ENCODE data around the gene ZNRF4. TPM values are rescaled to one million over a fixed set of nuclear protein-coding genes. Genes with fewer than 3 reads are reported as not detected.
"Not testable (repeated sequence)": the region's sequence is repeated elsewhere in the genome, so short reads cannot be mapped to it uniquely, and the experiment has no call there.

The ZNRF4 gene
- total and polyA plus RNA-seq, 9 of the 15 experiments (the other 6 are each of a cell fraction or from before 2014, with no cell fraction given): not detected

GRCh38 chr19:5436106-5436947 lies 18.9 kb upstream of the ZNRF4 start (continued):
- TF ChIP-seq NFYB (IDR thresholded peaks at IDR 0.05; ENCODE audit: extremely low read depth, insufficient read length): peak; percentile 92
- peak in 1 of 2 experiments; percentile 25; a peak in 1 of 4 replicates for TF ChIP-seq KDM1A (IDR thresholded peaks at IDR 0.05)
- TF ChIP-seq ASH1L (IDR thresholded peaks at IDR 0.05; ENCODE audit: borderline replicate concordance, low read depth, partially characterized antibody): peak; percentile 72
- peak; percentile 84 for TF ChIP-seq FOS (IDR thresholded peaks at IDR 0.05; ENCODE audit: extremely low read depth, insufficient read length)
- TF ChIP-seq CHD2 (IDR thresholded peaks at IDR 0.05; ENCODE audit: low read depth, low read length): peak; percentile 71; the same call in 1 of the 2 replicates
- no peak for TF ChIP-seq TFE3 (CRISPR knock-in tag; IDR thresholded peaks at IDR 0.05)

GRCh38 chr19:5436948-5437306 lies 18.3 kb upstream of the ZNRF4 start:
- H3K4me3 ChIP-seq: peak overlapping the region; percentile 21; the same call in 1 of the 2 replicates
- H2AFZ ChIP-seq (ENCODE audit: low read depth, low read length): no peak overlapping the region; the same call in 1 of the 2 replicates
- H3K27me3 ChIP-seq (ENCODE audit: control insufficient read depth in 2 of 2, insufficient read depth in 2 of 2, low read length in 2 of 2): peaks cover 0 to 5% of the 10 kb centered on the region in 2 experiments; a peak in 1 of 5 replicates
- ChIA-PET POLR2A (no interaction called here), CTCF (ENCODE audit: low intra/inter-chr PET ratio) (no interaction called here)
- peaks cover 23 to 29% of the 10 kb centered on the region in 2 experiments for H3K4me1 ChIP-seq (replicated peaks in 1 of 2; ENCODE audit: control insufficient read depth in 2 of 2, insufficient read depth in 2 of 2, low read length in 2 of 2)
- no peaks in the 10 kb centered on the region for H3K9me3 ChIP-seq (replicated peaks; ENCODE audit: control insufficient read depth, insufficient read depth, low read depth, low read length)
- no peak overlapping the region for H3K27ac ChIP-seq (ENCODE audit: extremely low read depth, low read depth, low read length)
- H3K4me2 ChIP-seq (ENCODE audit: insufficient read depth, low read length): no peak overlapping the region
- intact Hi-C loops (cut with micrococcal nuclease) (no loop called here), in situ Hi-C loops (cut with MboI) (no loop called here)
- no TSS peak for BruUV-seq (replicated peaks)
- no peak overlapping the region; a peak in 1 of 4 replicates for H3K9ac ChIP-seq (ENCODE audit: insufficient read depth in 1 of 2, low read depth in 2 of 2, low read length in 2 of 2)
- no peaks in the 10 kb centered on the region; the same call in 1 of the 2 replicates for H4K20me1 ChIP-seq (replicated peaks; ENCODE audit: control insufficient read depth, insufficient read depth, low read length)
- H3K9me1 ChIP-seq (ENCODE audit: control insufficient read depth, insufficient read depth, low read length): peaks cover 4% of the 10 kb centered on the region
- WGBS (ENCODE audit: insufficient coverage, low coverage, missing lambda C conversion rate): 37% methylated on average over 7 of the region's 15 CpGs
- no peak for FAIRE-seq
- no peak for ATAC-seq
- no peaks in the 10 kb centered on the region for H3K36me3 ChIP-seq (ENCODE audit: control insufficient read depth, insufficient read depth, low read length)
- no peak for TF ChIP-seq ZBTB34 (CRISPR knock-in tag; IDR thresholded peaks at IDR 0.05)
- TF ChIP-seq SNAPC5 (CRISPR knock-in tag; IDR thresholded peaks at IDR 0.05): no peak
- no peak for TF ChIP-seq SNIP1 (IDR thresholded peaks at IDR 0.05; ENCODE audit: low read depth)
- TF ChIP-seq STAG1 (CRISPR knock-in tag; IDR thresholded peaks at IDR 0.05; ENCODE audit: borderline replicate concordance): no peak
- peak; percentile 89 for TF ChIP-seq ZKSCAN8 (CRISPR knock-in tag; IDR thresholded peaks at IDR 0.05)
- H3K79me2 ChIP-seq (ENCODE audit: control insufficient read depth, insufficient read depth, low read length): no peaks in the 10 kb centered on the region
- DNase-seq (ENCODE audit: extremely low read depth in 1 of 4, low spot score in 3 of 4): no peak

GRCh38 chr19:5438756-5439155 lies 16.5 kb upstream of the ZNRF4 start:
- WGBS (ENCODE audit: insufficient coverage, low coverage, missing lambda C conversion rate): 49% methylated on average over 7 of the region's 8 CpGs
- H3K27me3 ChIP-seq (ENCODE audit: control insufficient read depth in 2 of 2, insufficient read depth in 2 of 2, low read length in 2 of 2); H4K20me1 ChIP-seq (replicated peaks; ENCODE audit: control insufficient read depth, insufficient read depth, low read length); H3K4me2 ChIP-seq (ENCODE audit: insufficient read depth, low read length); H3K27ac ChIP-seq (ENCODE audit: extremely low read depth, low read depth, low read length); H3K79me2 ChIP-seq (ENCODE audit: control insufficient read depth, insufficient read depth, low read length); DNase-seq (ENCODE audit: extremely low read depth in 1 of 4, low spot score in 3 of 4); H3K4me3 ChIP-seq; H3K36me3 ChIP-seq (ENCODE audit: control insufficient read depth, insufficient read depth, low read length); POLR2A ChIA-PET; H3K9me1 ChIP-seq (ENCODE audit: control insufficient read depth, insufficient read depth, low read length); in situ Hi-C loops (cut with MboI); intact Hi-C loops (cut with micrococcal nuclease); FAIRE-seq; CTCF ChIA-PET (ENCODE audit: low intra/inter-chr PET ratio); H3K9ac ChIP-seq (ENCODE audit: insufficient read depth in 1 of 2, low read depth in 2 of 2, low read length in 2 of 2); ATAC-seq; H2AFZ ChIP-seq (ENCODE audit: low read depth, low read length); H3K9me3 ChIP-seq (replicated peaks; ENCODE audit: control insufficient read depth, insufficient read depth, low read depth, low read length); BruUV-seq (replicated peaks): not testable (repeated sequence)
- H3K4me1 ChIP-seq (replicated peaks in 1 of 2; ENCODE audit: control insufficient read depth in 2 of 2, insufficient read depth in 2 of 2, low read length in 2 of 2): peaks cover 23 to 28% of the 10 kb centered on the region in 2 experiments
